GM23248 (cell line): Measurements from ENCODE around the gene BTG1. TPM values are rescaled to one million over a fixed set of nuclear protein-coding genes. Genes with fewer than 3 reads are reported as not detected.
A peak's percentile ranks its signal among the peaks of the same experiment; 100 is the strongest.

ENCODE experiments used
- DNase-seq: peaks from one replicate; pipeline ENCODE4 v3.0.0-alpha.2; 2015
- H2AFZ ChIP-seq: fragments of 200-600 bp; sonication (generic); 2 replicates; pipeline ENCODE4 v1.6.1; 2016; ENCODE audit warnings: antibody characterized with exemption
- H3F3A ChIP-seq: fragments of 200-600 bp; sonication (generic); 2 replicates; pipeline ENCODE4 v1.6.1; 2016; ENCODE audit warnings: mild to moderate bottlenecking, antibody characterized with exemption, mixed run types; ENCODE audit not compliant: insufficient read depth
- H3K27ac ChIP-seq: fragments of 200-600 bp; sonication (generic); 2 replicates; pipeline ENCODE4 v1.5.1; 2016; ENCODE audit warnings: mild to moderate bottlenecking
- H3K27me3 ChIP-seq: fragments of 200-600 bp; sonication (generic); replicated peaks from 2 replicates; pipeline ENCODE4 v1.6.1; 2016; ENCODE audit warnings: mild to moderate bottlenecking; ENCODE audit not compliant: insufficient read depth
- H3K36me3 ChIP-seq: fragments of 200-600 bp; sonication (generic); 2 replicates; pipeline ENCODE4 v1.6.1; 2016; ENCODE audit warnings: low read depth, mild to moderate bottlenecking
- H3K4me1 ChIP-seq: fragments of 200-600 bp; sonication (generic); 2 replicates; pipeline ENCODE4 v1.6.1; 2016; ENCODE audit warnings: mild to moderate bottlenecking; ENCODE audit not compliant: insufficient read depth
- H3K4me2 ChIP-seq: fragments of 200-600 bp; sonication (generic); one replicate; pipeline ENCODE4 v1.6.1; 2016; ENCODE audit warnings: mild to moderate bottlenecking; ENCODE audit not compliant: unreplicated experiment
- H3K4me3 ChIP-seq: fragments of 200-600 bp; sonication (generic); 2 replicates; pipeline ENCODE4 v1.5.1; 2016; ENCODE audit warnings: mild to moderate bottlenecking
- H3K79me2 ChIP-seq: fragments of 200-600 bp; sonication (generic); 2 replicates; pipeline ENCODE4 v1.6.1; 2016; ENCODE audit warnings: mild to moderate bottlenecking; ENCODE audit not compliant: insufficient read depth
- H3K9ac ChIP-seq: fragments of 200-600 bp; sonication (generic); 2 replicates; pipeline ENCODE4 v1.6.1; 2016; ENCODE audit warnings: mild to moderate bottlenecking
- H3K9me2 ChIP-seq: fragments of 200-600 bp; sonication (generic); 2 replicates; pipeline ENCODE4 v1.6.1; 2016; ENCODE audit warnings: mixed run types, mild to moderate bottlenecking, moderate library complexity; ENCODE audit not compliant: insufficient read depth
- H3K9me3 ChIP-seq: fragments of 200-600 bp; sonication (generic); one replicate; pipeline ENCODE4 v1.6.1; 2017; ENCODE audit warnings: low read depth
- H4K20me1 ChIP-seq: fragments of 200-600 bp; sonication (generic); 2 replicates; pipeline ENCODE4 v1.6.0; 2016; ENCODE audit not compliant: insufficient read depth
- EZH2 ChIP-seq: fragments of 200-600 bp; sonication (generic); IDR thresholded peaks from 2 replicates; pipeline ENCODE4 v1.6.1; 2018; ENCODE audit warnings: antibody characterized with exemption, mild to moderate bottlenecking; ENCODE audit not compliant: insufficient read depth, poor library complexity, severe bottlenecking
- EZH2phosphoT487 ChIP-seq: fragments of 200-600 bp; sonication (generic); IDR thresholded peaks from 2 replicates; pipeline ENCODE4 v1.6.1; 2018; ENCODE audit warnings: antibody characterized with exemption, moderate library complexity, mild to moderate bottlenecking, low read depth; ENCODE audit not compliant: insufficient read depth
- WGBS, 2 experiments: methylation state at CpG; one replicate each; pipeline ENCODE4 v1.1.6; 2015 to 2017; ENCODE audit warnings: low lambda C conversion rate in 2 of 2, low coverage in 1 of 2; ENCODE audit errors: missing lambda C conversion rate in 2 of 2; 5-methylcytosine and 5-hydroxymethylcytosine counted together
- in situ Hi-C: fragments of 300-500 bp; cut with MboI; formaldehyde crosslinking; loops from 2 replicates; pipeline ENCODE4 v1.15.0; 2020
- polyA plus RNA-seq: library from polyadenylated mRNA; unstranded; fragments of >200 nt; fragmentation: Nextera tagmentation; extraction: Ambion mirVana; gene quantifications from 2 replicates; pipeline ENCODE4 v1.2.1, GENCODE V29; 2016
- total RNA-seq: library from RNA; depleted of rRNA; stranded (reverse); fragments of >200 nt; shearing (Covaris generic); gene quantifications from 2 replicates; pipeline ENCODE4 v1.2.3, GENCODE V29; 2014

BTG1 gene
- total and polyA plus RNA-seq, 2 experiments from 2014 or later = 14.4 to 62.2 TPM

DNA sequence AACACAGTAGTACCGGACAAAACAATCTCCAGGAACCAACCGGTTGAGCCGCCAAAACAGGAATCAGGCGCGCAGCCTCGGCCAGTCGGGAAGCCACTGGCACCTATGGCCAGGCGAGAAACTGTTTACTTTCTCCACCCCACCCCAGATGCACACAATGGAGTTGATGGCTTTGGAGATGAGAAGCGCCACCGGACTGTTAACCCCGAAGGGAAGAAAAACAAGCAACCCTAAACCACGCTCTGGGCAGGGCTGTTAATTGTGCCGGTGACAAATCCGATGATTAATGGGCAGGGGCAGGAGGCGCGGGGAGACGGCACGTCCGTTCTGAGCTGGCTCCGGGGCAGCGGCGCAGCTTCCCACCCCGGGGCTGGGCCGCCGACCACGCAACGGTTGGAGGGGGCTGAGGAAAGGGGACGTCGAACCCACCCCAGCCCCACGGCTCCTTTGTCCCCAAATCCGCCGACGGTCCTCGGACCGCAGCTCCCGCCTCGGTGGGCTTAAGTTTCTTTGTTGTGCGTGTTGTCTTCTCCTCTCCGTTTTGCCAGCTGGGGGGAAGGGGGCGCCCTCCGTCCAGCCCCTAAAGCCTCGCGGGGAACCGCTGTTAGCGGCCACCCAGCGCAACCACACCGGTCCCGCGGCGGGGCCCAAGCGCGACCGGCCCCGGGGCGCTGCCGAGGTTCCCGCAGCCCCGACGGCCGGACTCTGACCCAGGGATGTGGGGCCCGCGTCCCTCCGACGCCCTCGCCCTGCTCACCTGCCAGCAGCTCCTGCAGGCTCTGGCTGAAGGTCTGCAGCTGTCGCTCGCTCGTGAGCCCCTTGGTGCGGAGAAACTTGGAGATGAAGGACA, 790 bp downstream of the BTG1 start:
- H3K9ac ChIP-seq = peak overlapping the region; percentile 95
- peaks cover 30% of the 10 kb centered on the region for H3K36me3 ChIP-seq
- H3F3A ChIP-seq = peaks cover 46% of the 10 kb centered on the region
- peak overlapping the region; percentile 32 for H2AFZ ChIP-seq
- peak; percentile 83 for DNase-seq
- in situ Hi-C loops = loop anchor here (10.0 to 25.0 kb wide), 3 partner anchors 420 to 760 kb away; no protein-coding TSS in a partner anchor
- no peaks in the 10 kb centered on the region for H3K9me2 ChIP-seq
- no peak for TF ChIP-seq EZH2phosphoT487
- no peak for TF ChIP-seq EZH2
- H4K20me1 ChIP-seq = peaks cover 4% of the 10 kb centered on the region; the same call in 1 of the 2 replicates
- no peaks in the 10 kb centered on the region for H3K9me3 ChIP-seq
- H3K27ac ChIP-seq = peak overlapping the region; percentile 90
- peak overlapping the region; percentile 95 for H3K4me3 ChIP-seq
- no peaks in the 10 kb centered on the region for H3K27me3 ChIP-seq
- peak overlapping the region; percentile 98 for H3K4me2 ChIP-seq
- peaks cover 57% of the 10 kb centered on the region for H3K79me2 ChIP-seq
- 1% methylated on average over 61 to 68 of the region's 69 CpGs for WGBS, 2 experiments
- H3K4me1 ChIP-seq = peaks cover 41% of the 10 kb centered on the region

DNA sequence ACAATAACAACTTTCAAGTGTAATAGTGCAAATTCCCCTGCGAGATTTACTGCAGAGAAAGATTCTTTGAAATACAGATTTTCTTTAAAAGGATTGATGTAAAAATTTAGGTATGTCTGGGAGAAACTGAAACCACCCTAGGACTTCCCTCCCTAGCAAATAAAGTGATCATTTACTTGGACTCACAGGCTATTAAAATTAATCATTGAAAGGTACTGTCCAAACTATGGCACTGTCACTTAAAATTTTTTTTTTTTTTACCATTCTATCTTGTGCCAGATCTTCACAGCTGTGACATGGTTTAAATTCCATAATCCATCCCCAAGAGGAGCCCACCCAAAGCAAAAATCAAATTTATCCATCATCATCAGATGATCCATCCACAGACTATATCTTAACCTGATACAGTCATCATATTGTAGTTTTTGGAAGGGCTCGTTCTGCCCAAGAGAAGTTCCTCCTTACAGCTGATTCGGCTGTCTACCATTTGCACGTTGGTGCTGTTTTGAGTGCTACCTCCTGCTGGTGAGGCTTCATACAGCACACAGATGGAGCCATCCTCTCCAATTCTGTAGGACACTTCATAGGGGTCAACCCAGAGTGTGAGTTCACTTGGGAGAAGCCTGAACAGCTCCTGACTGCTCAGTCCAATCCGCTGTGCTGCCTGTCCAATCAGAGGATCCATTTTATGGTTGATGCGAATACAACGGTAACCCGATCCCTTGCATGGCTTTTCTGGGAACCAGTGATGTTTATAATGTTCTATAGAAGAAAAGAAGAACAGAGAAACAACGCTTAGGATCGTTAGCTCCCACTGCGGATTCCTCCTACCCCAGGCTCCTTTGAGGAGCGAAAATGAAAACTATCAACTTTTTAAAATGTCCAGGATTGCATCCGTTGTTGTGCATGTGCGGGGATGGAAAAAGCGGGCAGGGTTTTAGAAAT, 1.7 kb downstream of the BTG1 start:
- H3F3A ChIP-seq = peaks cover 55% of the 10 kb centered on the region
- in situ Hi-C loops = loop anchor here (10.0 to 25.0 kb wide), 3 partner anchors 421 to 759 kb away; no protein-coding TSS in a partner anchor
- peaks cover 30% of the 10 kb centered on the region for H3K36me3 ChIP-seq
- H3K27me3 ChIP-seq = no peaks in the 10 kb centered on the region
- peak overlapping the region; percentile 95 for H3K4me3 ChIP-seq
- peak overlapping the region; percentile 32 for H2AFZ ChIP-seq
- H3K9me2 ChIP-seq = no peaks in the 10 kb centered on the region
- WGBS, 2 experiments = 6 to 8% methylated on average over 15 of the region's 15 CpGs
- no peak for TF ChIP-seq EZH2phosphoT487
- no peak for TF ChIP-seq EZH2
- H3K4me1 ChIP-seq = peaks cover 50% of the 10 kb centered on the region
- no peaks in the 10 kb centered on the region for H3K9me3 ChIP-seq
- DNase-seq = peak; percentile 95
- peak overlapping the region; percentile 98 for H3K4me2 ChIP-seq
- peak overlapping the region; percentile 90 for H3K27ac ChIP-seq
- H3K9ac ChIP-seq = peak overlapping the region; percentile 95
- H3K79me2 ChIP-seq = peaks cover 66% of the 10 kb centered on the region
- H4K20me1 ChIP-seq = peaks cover 4% of the 10 kb centered on the region; the same call in 1 of the 2 replicates

- no peak overlapping the region for H2AFZ ChIP-seq
- peaks cover 30% of the 10 kb centered on the region for H3K36me3 ChIP-seq
- DNase-seq = no peak
- H3K4me2 ChIP-seq = peak overlapping the region; percentile 98
- peaks cover 57% of the 10 kb centered on the region for H3K4me1 ChIP-seq
- H3K27me3 ChIP-seq = no peaks in the 10 kb centered on the region
- in situ Hi-C loops = loop anchor here (10.0 to 25.0 kb wide), 3 partner anchors 422 to 758 kb away; no protein-coding TSS in a partner anchor
- no peak for TF ChIP-seq EZH2phosphoT487
- TF ChIP-seq EZH2 = no peak
- peak overlapping the region; percentile 95 for H3K4me3 ChIP-seq
- no peaks in the 10 kb centered on the region for H3K9me2 ChIP-seq
- 3 to 14% methylated on average over 1 of the region's 1 CpG for WGBS, 2 experiments
- H3K9ac ChIP-seq = peak overlapping the region; percentile 95
- H4K20me1 ChIP-seq = peaks cover 4% of the 10 kb centered on the region; the same call in 1 of the 2 replicates
- H3K79me2 ChIP-seq = peaks cover 73% of the 10 kb centered on the region
- H3K9me3 ChIP-seq = no peaks in the 10 kb centered on the region
- peaks cover 62% of the 10 kb centered on the region for H3F3A ChIP-seq
- H3K27ac ChIP-seq = peak overlapping the region; percentile 90
Measured at GRCh38 chr12:92143258-92143657, 2.4 kb downstream of the BTG1 start.
